HG03196 (cell line): ENCODE results near the gene PALLD.

Experiments
- ATAC-seq: cut with Tn5 transposase; IDR thresholded peaks from one replicate; pipeline ENCODE4 v1.9.1; 2021; ENCODE audit not compliant: unreplicated experiment

The PALLD gene

GRCh38 chr4:168743131-168743530 is 246.3 kb downstream of the PALLD start:
- ATAC-seq = no peak

- no peak for ATAC-seq
Observed at GRCh38 chr4:168743601-168744000, 246.7 kb downstream of the PALLD start.

DNA sequence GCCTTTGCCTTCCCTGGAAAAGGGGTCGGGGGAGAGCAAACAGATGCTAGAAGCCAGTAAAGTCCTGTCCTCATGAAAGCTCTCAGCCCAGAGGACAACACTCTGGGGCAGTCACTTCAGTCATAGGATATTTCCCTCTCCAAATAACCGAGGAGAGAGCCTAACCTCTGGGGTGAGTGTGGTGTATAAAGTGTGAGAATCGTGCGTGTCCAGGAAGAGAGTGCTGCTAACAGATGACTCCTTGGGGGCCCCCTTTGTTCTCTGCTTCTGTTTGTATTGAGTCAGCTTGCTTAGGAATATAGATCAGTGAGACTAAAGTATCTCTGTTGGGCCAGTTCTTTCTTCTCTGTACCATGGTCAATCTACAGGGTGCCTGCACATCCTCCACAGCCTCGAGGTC is 247.2 kb downstream of the PALLD start:
- ATAC-seq = no peak

- ATAC-seq = no peak
Observed at GRCh38 chr4:168748807-168749206, 252.0 kb downstream of the PALLD start.

DNA sequence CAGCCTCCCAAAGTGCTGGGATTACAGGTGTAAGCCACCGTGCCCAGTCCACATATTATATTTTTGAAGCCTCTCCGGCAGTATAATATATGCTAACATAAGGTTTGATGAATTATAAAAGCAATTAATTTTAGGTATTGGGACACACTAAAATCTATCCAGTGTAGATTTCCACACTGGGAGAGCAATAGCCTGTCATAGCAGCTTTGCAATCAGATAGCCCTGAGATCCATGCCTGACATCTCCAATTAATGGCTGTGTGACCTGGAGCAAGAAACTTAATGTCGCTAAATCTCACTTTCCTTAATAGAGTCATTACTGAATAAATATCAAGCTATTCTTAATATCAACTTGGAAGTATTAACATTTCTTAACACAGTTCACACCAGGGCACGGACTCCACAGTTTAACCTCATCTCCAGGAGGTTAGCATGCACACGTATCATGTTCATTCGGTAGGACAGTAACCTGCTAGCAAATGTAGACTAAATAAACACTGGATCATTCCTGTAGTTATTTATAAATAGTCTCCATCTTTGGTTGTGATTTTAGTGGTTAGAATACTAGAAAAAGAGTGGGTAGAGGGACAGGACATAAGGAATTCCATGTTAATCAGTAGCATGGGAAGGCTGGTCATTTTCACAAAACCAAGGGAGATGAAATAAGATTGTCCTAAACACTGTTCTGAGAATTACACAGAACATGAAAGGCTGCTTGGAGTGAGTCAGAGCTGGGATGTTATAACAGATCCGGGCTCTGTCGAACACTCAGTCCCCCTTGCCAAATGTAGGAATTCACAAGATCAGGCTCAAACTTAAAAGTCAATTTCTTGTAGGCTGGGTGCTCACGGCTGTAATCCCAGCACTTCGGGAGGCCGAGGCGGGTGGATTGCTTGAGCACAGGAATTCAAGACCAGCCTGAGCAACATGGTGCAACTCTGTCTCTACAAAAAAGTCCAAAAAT is 254.7 kb downstream of the PALLD start:
- ATAC-seq = no peak

GRCh38 chr4:168755598-168756477 is 259.0 kb downstream of the PALLD start:
- ATAC-seq = no peak

GRCh38 chr4:168757500-168757899 is 260.6 kb downstream of the PALLD start:
- no peak for ATAC-seq

DNA sequence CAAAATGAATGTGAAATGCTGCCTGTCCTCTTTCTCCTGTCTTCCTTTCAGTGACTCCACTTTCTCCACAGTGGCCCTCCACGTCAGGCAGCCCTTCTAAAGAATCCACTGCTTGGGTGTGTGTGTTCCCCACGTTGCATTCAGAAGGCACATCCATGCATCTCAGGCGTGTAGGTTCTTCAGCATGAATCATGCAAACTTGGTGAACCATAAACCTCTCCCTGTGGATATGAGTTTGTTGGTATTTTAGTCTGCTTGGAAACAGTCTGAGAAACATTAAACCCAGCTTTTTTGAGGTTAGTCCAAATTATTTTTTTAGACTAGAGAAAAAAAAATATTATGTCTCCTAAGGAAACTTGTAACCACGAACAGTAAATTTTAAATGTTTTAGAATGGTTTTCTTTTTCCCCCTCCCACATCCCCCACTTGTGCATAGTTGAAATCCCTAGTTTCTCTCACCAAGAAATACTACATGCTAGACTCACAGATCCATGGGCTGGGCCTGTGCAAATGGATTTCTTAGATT is 261.6 kb downstream of the PALLD start:
- no peak for ATAC-seq

- no peak for ATAC-seq
Observed at GRCh38 chr4:168759321-168759720, 262.5 kb downstream of the PALLD start.

- ATAC-seq = no peak
Observed at GRCh38 chr4:168759959-168760527, 263.2 kb downstream of the PALLD start.

GRCh38 chr4:168761066-168761465 is 264.2 kb downstream of the PALLD start:
- no peak for ATAC-seq

- ATAC-seq = no peak
Observed at GRCh38 chr4:168765322-168765721, 268.5 kb downstream of the PALLD start.

GRCh38 chr4:168765726-168766125 is 268.9 kb downstream of the PALLD start:
- ATAC-seq = no peak

DNA sequence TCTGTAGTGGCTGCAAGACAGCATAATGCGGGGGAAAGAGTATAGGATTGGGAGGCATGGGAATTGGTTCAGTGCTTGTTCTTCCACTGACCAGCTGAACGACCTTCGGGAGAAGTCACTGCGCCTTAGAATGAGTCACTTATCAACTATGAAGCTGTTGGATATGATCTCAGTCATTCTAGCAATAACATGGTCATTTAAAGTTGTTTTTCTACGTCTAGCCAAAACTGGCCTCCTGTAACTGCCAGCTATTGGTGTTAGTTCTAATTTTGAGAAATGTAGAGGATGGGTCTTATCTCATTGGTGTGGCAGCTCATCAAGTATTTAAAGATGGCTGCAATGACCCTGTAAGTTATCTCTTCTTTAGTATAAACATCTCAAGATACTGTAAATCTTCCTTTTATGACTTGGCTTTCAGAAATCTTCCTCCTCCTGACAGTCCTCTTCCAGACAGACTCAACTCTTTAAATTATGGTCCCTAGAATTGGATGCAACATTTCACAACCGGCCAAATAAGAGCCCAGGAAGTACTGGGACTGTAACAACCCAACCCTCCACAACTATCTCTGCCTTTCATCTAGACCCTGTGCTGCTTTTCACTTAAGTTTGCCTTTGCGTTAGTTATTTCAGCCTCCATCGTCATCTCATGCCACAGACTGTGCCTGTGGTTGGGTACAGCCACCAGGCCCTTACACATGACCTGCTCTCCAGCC is 269.9 kb downstream of the PALLD start:
- ATAC-seq = no peak

DNA sequence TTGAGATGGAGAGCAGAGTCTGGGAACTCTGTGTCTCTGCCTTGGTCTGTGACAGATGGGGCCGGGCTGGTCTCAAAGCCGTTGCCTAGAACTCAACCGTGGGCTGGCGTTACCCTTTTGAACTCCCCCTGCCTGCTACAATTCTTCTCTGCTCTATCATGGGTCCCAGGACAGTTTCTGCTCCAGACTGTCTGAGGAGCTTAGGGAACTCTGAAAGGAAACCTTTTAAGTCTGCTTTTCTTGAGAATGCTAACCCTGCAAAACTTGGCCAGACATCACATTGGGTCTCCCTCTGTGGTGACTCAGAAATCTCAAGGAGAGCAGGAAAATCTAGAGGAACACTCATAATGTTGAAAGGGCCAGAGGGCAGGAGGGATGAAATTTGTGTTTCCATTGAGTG is 272.6 kb downstream of the PALLD start:
- ATAC-seq = no peak

- no peak for ATAC-seq
Observed at GRCh38 chr4:168769837-168770236, 273.0 kb downstream of the PALLD start.

- no peak for ATAC-seq
Observed at GRCh38 chr4:168771251-168771650, 274.4 kb downstream of the PALLD start.

- ATAC-seq = no peak
Observed at GRCh38 chr4:168773388-168774195, 276.7 kb downstream of the PALLD start.

DNA sequence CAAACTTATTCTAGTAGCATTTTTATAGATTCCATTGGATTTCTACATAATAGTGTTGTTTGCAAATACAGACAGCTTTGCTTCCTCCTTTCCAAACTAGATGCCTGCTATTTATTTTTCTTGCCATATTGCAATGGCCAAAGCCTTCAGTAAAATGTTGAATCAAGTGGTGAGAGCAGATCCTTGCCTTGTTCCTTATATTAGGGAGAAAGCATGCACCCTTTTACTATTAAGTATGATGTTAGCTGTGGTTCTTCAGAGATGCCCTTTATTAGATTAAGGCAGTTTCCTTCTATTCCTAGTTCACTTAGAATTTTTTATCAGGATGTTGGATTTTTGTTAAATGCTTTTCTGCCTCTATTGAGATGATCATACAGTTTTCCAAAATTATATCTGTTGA is 279.5 kb downstream of the PALLD start:
- ATAC-seq = no peak
